HG03521 (cell line): ENCODE data around the gene PAX3.

Source experiments
- ATAC-seq: cut with Tn5 transposase; IDR thresholded peaks from one replicate; pipeline ENCODE4 v1.9.1; 2021; ENCODE audit warnings: mild to moderate bottlenecking, moderate library complexity; ENCODE audit not compliant: unreplicated experiment

Gene PAX3

DNA sequence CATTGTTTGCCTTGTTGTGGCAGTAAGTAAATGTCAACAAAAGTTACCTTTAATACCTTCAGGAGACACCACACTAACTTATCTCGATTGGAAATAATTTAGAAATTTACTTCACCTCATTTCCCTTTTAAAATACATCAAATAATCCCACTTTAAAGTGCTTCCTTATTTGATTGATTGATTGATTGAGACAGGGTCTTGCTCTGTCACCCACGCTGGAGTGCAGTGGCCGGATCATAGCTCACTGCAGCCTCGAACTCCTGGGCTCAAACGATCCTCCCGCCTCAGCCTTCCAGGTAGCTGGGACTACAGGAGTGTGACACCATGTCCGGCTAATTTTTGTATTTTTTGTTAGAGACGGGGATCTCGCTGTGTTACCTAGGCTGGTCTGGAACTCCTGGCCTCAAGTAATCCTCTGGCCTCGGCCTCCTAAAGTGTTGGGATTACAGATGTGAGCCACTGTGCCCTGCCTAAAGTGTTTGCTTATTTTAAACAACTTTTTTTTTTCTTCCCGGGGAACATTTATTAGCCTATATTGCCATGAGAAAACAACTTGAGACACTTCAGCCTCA lies 12.0 kb upstream of the PAX3 start:
- no peak for ATAC-seq

DNA sequence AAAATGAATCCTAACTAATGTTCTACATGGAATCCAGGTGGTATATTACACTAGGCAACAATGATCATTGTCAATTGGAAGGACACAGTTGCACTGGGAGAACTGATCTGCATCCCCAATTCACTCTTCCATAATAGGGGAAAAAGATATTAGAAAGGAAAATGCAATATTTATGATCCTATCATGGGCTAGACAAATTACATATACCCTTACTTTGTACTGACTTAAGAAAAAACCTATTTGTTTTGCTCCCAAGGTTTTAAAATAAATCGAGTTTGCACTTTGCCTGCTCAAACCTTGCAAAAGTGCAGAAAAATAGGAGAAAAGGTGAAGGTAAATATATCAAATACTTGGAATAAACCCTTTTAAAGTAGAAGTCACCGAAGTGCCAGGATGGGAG lies 11.0 kb upstream of the PAX3 start:
- no peak for ATAC-seq

DNA sequence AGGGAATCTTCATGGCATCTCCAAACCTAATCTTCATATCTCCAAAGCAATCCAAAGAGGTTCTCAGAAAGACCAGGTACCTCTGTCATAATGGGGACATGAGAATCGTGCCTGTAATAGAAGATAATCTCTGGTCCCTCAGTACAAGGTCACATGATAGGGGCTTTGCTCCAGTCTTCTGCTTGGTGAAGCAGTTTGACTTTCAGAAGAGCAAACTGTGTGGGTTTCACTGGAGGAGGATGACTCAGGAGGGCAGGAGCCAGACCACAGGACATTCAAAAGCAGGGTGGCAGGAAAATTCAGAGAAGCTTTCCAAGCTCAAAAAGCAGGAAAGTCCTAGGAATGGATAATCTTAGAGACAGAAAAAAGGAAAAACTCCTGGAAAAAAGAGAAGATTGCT lies 10.6 kb upstream of the PAX3 start:
- ATAC-seq: no peak

DNA sequence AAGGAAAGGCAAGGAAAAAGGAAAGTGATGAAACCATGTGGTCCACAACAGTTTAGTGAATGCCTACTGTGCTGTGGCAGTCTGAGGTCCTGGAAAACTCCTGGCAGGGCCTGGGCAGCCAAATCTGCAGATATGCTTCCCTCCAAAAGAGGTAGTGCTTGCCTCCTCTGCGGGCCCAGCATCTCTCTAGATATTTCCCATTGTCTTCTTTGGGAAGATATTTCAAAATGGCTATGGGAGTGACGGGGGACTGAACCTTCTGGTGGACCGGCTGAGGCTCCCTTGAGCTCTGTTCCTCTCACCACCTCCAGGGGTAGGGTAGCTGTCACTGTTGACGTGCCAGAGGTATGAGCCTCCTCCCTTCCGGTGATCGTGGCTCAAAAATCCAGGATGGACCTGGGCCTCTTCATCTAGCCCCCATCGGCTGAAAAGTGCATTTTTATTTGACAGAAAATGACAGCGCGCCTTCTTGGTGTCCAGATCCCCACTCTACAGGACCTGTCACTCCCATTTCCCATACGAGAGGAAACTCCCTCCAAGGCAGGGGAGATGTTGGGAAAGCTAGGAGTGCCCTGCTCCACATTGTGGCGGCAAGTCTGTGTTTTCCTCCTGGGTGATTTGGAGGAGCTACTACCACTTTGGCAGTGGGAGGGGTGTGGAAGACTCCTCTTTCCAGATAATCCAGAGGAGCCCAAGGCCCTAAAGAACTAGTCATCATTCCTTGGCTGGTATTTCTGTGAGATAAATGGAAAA lies 9.4 kb upstream of the PAX3 start:
- no peak for ATAC-seq

DNA sequence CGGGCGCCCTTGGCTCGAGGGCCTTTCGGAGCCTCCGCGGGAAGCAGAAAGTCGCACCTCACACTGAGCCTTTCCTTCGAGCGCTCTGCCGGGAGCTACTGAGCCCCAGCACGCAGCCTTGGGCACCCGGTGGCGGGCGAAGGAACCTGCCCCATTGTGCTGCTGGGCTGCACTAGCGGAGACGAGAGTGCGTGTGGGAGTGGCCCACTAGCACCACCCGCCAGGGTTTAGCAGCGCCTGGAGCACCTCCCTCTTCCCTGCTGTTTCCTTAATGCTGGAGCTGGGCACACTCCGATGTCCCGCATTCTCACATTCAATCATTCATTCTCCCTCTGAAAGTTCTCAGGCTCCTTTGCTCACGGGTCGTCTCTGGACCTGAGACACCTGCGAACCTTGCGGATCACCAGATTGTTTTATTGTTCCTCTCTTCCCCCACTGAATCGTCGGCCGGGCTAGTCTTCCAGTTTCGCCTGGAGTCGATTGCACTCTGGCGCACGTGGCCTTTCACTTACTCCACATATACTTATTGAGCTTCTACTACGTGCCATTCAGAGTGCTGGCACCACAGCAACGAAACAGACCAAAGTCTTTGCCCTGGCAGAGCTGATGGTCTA lies 8.5 kb upstream of the PAX3 start:
- no peak for ATAC-seq

DNA sequence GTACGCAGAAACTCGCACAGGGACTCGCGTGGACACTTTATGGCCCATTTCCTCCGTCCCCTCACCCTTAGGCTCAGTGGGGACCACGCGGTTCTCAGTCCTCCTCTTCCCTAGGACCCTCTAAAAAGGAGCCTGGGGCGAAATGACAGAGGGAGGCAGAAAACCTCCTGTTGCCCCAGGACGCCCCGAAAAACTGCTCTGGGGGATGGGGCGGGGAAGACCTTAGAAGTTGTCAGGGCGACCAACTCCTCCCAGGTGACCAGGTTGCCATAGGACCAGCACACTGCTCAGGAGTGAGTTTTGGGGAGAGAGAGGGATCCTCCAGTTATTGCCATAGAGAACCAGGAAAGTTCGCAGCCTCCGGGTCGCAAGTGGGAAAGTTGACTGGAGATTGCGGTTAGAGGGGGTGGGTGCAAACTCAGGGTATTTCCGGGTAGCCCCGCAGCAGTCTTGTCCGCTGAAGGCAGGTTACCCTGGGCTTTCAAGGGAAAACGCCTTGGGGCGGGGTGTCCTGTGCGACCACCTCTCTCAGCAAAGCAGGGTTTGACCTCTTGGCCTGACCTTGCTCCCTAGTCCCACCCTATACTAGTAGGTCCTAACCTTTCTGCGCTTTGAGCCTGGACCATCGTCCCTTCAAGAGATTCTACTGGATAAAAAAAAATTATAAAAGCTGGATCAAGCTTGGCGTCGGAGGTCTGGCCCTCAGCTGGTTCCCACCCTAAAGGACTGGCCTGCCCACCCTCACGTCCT lies 7.8 kb upstream of the PAX3 start:
- no peak for ATAC-seq

DNA sequence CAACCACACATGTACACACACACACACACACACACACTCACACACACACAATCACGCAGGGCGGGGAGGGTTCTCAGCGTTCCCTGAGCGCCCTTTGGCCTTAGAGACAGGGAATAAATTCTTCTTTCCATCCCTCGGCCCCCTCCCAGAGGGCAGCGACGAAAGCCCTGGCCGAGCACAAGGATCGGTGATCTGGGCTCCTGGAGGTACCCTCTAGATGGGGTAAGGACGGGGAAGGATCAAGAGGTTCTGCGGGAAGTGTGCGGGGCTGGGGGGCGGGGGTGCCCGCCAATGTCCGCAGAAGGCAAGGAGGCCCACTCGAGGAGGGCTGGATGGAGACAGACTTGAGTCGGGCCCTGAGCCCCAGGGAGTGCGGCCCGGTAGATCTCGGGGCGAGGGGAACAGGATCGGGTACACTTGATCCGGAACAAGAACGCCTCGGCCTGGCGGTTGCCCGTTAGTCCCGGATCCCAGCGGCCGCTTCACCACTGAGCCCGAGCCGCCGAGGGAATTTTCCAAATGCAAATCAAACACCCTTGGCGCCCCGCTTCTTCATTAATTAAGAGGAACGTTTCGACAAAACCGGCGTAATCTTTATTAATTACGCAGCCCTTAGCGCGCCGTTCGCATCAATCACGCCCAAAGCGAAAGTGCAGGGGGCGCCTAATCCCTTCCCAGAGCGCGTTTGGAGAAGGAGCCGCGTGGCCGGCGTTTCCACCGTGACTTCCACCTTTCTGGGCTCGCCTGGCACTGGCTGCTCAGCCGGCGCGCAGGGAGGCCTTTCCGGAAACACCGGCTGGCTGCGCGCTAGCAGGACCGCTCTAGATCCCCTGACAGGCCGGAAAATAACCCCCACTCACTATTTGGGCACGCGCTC lies 7.0 kb upstream of the PAX3 start:
- no peak for ATAC-seq

GRCh38 chr2:222304737-222305515 lies 6.1 kb upstream of the PAX3 start:
- ATAC-seq: no peak

GRCh38 chr2:222303828-222304736 lies 5.3 kb upstream of the PAX3 start:
- no peak for ATAC-seq

- no peak for ATAC-seq
Observed at GRCh38 chr2:222303045-222303827, 4.4 kb upstream of the PAX3 start.

DNA sequence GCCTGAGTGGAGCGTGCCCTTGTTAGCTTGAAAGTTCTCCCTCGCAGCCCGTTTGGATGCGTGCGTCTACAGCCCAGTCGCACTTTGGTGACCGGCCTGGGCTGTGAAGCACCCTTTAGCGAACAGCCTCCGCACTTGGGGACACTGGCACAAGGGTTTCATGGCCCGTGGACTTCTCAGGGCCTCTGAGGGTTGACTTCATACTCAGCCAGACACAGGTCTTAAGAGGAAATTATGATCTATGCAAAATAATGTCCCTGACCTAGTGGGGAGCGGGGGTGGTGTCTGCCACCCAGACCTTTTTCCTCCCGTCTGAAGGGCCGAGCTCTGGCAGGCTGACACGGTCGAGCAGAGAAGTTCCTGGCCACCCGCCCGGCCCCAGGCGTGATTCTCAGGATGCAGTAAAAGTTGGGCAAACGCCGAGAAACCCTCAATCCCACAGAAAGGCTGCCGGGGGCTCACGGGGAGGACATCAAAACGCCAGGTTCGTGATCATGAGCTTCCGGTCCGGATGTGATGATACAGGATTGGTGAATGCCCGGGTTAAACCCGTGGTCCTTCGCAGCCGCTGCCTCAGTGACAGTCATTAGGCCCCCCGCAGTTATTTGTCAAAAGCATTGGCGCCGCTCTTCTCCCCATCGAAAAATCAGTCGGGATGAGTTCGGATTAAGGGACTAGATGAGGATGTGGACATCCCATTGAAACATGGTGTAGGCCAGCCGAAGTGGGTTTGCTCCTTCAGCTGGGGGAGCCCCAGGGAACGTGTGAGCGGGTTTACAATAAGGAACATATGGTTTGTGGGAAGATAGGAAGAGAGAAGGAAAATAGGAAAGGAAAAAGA lies 3.6 kb upstream of the PAX3 start:
- no peak for ATAC-seq

DNA sequence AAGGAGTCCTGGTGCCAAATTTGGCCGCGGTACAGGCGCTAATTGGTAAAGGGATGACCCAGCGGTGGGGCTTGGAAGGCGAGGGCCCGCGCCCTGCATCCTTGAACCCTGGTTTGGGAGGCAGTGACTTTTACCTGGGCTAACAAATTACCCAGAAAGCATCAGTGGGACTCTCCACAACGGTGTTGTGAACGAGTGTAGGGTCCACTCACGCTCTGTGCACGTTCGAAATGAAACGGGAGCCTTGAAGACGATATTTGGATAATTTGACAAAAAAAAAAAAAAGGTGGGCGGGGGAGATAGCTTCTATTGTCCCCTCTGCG lies 3.0 kb upstream of the PAX3 start:
- ATAC-seq: no peak

GRCh38 chr2:222301053-222301795 lies 2.4 kb upstream of the PAX3 start:
- ATAC-seq: no peak

- no peak for ATAC-seq
Observed at GRCh38 chr2:222300726-222301052, 1.9 kb upstream of the PAX3 start.

DNA sequence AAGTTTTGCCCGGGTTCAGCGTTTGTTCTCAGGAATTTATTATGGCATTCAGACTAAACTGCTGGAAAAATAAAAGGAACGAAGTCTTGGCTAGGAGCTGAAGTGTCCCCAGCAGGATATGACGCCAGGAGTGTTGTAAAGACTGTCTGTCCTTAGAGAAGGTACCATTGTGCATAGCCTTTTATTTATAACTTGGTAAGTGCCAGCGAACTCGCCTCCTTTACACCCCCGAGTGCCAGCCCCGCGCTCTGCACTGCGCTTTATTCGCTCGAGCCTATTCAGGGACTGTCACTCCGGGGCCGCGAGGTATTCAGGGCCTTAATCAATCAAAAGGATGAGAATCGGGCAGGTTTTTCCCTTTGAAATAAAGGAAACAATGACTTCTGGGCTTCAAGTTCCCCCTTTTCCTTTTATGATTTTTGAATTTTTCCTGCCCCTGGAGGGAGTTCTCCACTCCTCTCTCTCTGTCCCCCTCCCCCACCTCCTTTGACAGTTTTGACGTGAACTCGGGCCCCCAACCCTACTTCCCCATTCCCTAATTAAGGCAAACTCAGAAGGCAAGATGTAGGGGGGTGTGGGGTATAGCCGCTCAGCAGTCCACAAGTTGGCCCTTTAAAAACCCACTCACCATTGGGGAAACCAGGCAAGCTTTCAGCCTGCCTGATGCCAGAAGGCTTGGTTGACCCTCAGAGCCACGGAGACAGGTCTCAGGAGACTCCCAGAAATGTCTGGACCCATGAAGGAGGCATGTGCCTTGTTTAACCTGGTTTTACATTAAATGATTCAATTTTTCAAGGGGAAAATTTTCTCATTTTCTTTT lies 1.3 kb upstream of the PAX3 start:
- no peak for ATAC-seq

- ATAC-seq: no peak
Observed at GRCh38 chr2:222298001-222298310, 842 bp downstream of the PAX3 start.
